ENCODE data around the gene AURKB. TPM values are rescaled to one million over a fixed set of nuclear protein-coding genes. Genes with fewer than 3 reads are reported as not detected.

AURKB gene
- total and polyA plus RNA-seq, 2 of the 13 experiments (the other 11 are each of a cell fraction or from before 2014, with no cell fraction given), result 29.5 to 75.3 TPM

DNA sequence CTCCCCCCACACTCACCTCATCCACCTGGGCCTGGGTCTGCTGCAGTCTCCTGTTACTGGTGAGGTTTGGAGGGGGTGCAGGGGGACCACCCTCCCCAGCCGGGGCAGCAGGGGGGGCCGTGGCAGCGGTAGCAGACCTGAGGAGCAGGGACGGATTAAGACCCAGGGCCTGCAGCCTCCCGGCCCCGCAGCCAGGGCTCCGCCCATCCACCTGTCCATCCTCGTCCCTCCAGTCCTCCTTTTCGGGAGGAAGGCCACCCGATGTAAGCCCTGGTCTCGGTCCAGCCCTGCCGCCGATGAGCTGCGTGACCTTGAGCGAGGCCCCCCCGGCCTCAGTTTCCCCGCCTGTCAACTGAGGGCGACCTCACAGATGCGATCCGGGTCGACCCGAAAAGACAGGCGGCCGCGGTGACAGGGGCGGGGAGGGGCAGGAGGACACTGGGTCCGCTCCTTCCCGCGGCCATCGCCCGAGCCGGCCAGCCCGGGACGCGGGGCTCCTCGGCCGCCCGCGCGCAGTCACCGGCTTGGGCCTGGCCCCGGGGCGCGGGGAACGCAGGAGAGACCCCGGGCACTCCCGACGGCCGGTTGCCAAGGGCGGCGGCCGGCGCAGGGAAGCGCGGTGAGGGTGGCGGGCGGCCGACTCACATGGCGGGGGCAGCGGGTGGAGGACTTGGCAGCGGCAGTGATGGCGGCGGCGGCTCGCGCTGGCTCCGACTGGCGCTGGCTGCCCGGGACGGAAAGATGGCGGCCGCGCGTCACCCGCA lies 48.0 kb downstream of the AURKB start, which contains the start of gene VAMP2 (continued):
- TF ChIP-seq ARID4A (CRISPR knock-in tag; IDR thresholded peaks at IDR 0.05; ENCODE audit: borderline replicate concordance) (peak; percentile 60), HOXA3 (CRISPR knock-in tag; IDR thresholded peaks at IDR 0.05) (peak; percentile 91), TEAD2 (CRISPR knock-in tag; IDR thresholded peaks at IDR 0.05) (no peak), ZNF431 (CRISPR knock-in tag; IDR thresholded peaks at IDR 0.05; ENCODE audit: borderline replicate concordance, low read depth) (0 out of 2 replicates have a peak, but pooled peaks have one; percentile 30), ZNF343 (CRISPR knock-in tag; IDR thresholded peaks at IDR 0.05) (peak; percentile 50; the same call in 1 of the 2 replicates), ASH2L (IDR thresholded peaks at IDR 0.05; ENCODE audit: insufficient read length, low read depth, low read length) (peak; percentile 52), POLR2G (IDR thresholded peaks at IDR 0.05; ENCODE audit: low read depth, low read length) (peak; percentile 58), ZSCAN31 (CRISPR knock-in tag; IDR thresholded peaks at IDR 0.05; ENCODE audit: low read depth) (no peak), MEIS2 (CRISPR knock-in tag; IDR thresholded peaks at IDR 0.05) (0 out of 2 replicates have a peak, but pooled peaks have one; percentile 17), NR3C1 (CRISPR knock-in tag; IDR thresholded peaks at IDR 0.05) (no peak), ATF7-NPFF (CRISPR knock-in tag; IDR thresholded peaks at IDR 0.05; ENCODE audit: low read depth) (peak; percentile 38; the same call in 1 of the 2 replicates), SP1 (IDR thresholded peaks at IDR 0.05) (no peak), SP1 (CRISPR knock-in tag; IDR thresholded peaks at IDR 0.05) (no peak), RCOR2 (CRISPR knock-in tag; IDR thresholded peaks at IDR 0.05) (no peak), PAX8 (CRISPR knock-in tag; IDR thresholded peaks at IDR 0.05; ENCODE audit: borderline replicate concordance) (peak; percentile 29; the same call in 1 of the 2 replicates), MYNN (CRISPR knock-in tag; IDR thresholded peaks at IDR 0.05; ENCODE audit: low read depth) (no peak), FOXP1 (IDR thresholded peaks at IDR 0.05) (no peak), FOXP1 (CRISPR knock-in tag; IDR thresholded peaks at IDR 0.05) (no peak), UBTF (CRISPR knock-in tag; IDR thresholded peaks at IDR 0.05) (peak; percentile 38; the same call in 1 of the 2 replicates), ZFY (CRISPR knock-in tag; IDR thresholded peaks at IDR 0.05) (peak; percentile 77), ZZZ3 (CRISPR knock-in tag; IDR thresholded peaks at IDR 0.05; ENCODE audit: borderline replicate concordance) (no peak)
- TF ChIP-seq, protein P1, sequence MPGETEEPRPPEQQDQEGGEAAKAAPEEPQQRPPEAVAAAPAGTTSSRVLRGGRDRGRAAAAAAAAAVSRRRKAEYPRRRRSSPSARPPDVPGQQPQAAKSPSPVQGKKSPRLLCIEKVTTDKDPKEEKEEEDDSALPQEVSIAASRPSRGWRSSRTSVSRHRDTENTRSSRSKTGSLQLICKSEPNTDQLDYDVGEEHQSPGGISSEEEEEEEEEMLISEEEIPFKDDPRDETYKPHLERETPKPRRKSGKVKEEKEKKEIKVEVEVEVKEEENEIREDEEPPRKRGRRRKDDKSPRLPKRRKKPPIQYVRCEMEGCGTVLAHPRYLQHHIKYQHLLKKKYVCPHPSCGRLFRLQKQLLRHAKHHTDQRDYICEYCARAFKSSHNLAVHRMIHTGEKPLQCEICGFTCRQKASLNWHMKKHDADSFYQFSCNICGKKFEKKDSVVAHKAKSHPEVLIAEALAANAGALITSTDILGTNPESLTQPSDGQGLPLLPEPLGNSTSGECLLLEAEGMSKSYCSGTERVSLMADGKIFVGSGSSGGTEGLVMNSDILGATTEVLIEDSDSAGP (CRISPR knock-in tag; IDR thresholded peaks at IDR 0.05; ENCODE audit: borderline replicate concordance), result no peak
- TF ChIP-seq, protein P2, sequence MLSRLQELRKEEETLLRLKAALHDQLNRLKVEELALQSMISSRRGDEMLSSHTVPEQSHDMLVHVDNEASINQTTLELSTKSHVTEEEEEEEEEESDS (CRISPR knock-in tag; IDR thresholded peaks at IDR 0.05; ENCODE audit: borderline replicate concordance), result no peak

All from HepG2 (cell line).